ENCODE data around the gene WDR43.

The WDR43 gene

GRCh38 chr2:28934769-28935168 lies 40.3 kb downstream of the WDR43 start:
- no peak overlapping the region for H3K27ac ChIP-seq
- no peak for TF ChIP-seq CTCF (conservative IDR thresholded peaks at IDR 0.05)

- no peak overlapping the region for H3K27ac ChIP-seq
- no peak for TF ChIP-seq CTCF (conservative IDR thresholded peaks at IDR 0.05)
Measured at GRCh38 chr2:28941008-28941407, 46.5 kb downstream of the WDR43 start.

- no peak for TF ChIP-seq CTCF (conservative IDR thresholded peaks at IDR 0.05)
- H3K27ac ChIP-seq = no peak overlapping the region
Measured at GRCh38 chr2:28944535-28945248, 50.2 kb downstream of the WDR43 start.

GRCh38 chr2:28948160-28948559 lies 53.7 kb downstream of the WDR43 start:
- TF ChIP-seq CTCF (conservative IDR thresholded peaks at IDR 0.05) = no peak

GRCh38 chr2:28949190-28949589 lies 54.7 kb downstream of the WDR43 start:
- no peak overlapping the region for H3K27ac ChIP-seq
- no peak for TF ChIP-seq CTCF (conservative IDR thresholded peaks at IDR 0.05)

More at GRCh38 chr2:28948160-28948559, 53.7 kb downstream of the WDR43 start:
- H3K27ac ChIP-seq = no peak overlapping the region

GRCh38 chr2:28949617-28950305 lies 55.3 kb downstream of the WDR43 start:
- no peak overlapping the region for H3K27ac ChIP-seq
- no peak for TF ChIP-seq CTCF (conservative IDR thresholded peaks at IDR 0.05)

- no peak overlapping the region for H3K27ac ChIP-seq
- no peak for TF ChIP-seq CTCF (conservative IDR thresholded peaks at IDR 0.05)
Measured at GRCh38 chr2:28950941-28951630, 56.6 kb downstream of the WDR43 start.
